Measurements from ENCODE around the gene KCNK3. TPM values are rescaled to one million over a fixed set of nuclear protein-coding genes. Genes with fewer than 3 reads are reported as not detected.

KCNK3 gene
- total RNA-seq, 1 donor from 2014 or later = 2.7 TPM

GRCh38 chr2:26716769-26717168 lies 24.2 kb downstream of the KCNK3 start:
- no peak for TF ChIP-seq CTCF (conservative IDR thresholded peaks at IDR 0.05)
- Mint-ChIP-seq H3K36me3 (no peaks in the 10 kb centered on the region), H3K4me1 (ENCODE audit: unreplicated experiment) (peaks cover 11% of the 10 kb centered on the region), H3K27ac (no peak overlapping the region), H3K27me3 (no peaks in the 10 kb centered on the region), H3K9me3 (no peaks in the 10 kb centered on the region), H3K4me3 (no peak overlapping the region)
- DNase-seq (ENCODE audit: extremely low spot score, unreplicated experiment) = no peak

- Mint-ChIP-seq H3K27ac (no peak overlapping the region), H3K36me3 (no peaks in the 10 kb centered on the region), H3K4me3 (no peak overlapping the region), H3K27me3 (no peaks in the 10 kb centered on the region), H3K9me3 (no peaks in the 10 kb centered on the region), H3K4me1 (ENCODE audit: unreplicated experiment) (peaks cover 5% of the 10 kb centered on the region)
- TF ChIP-seq CTCF (conservative IDR thresholded peaks at IDR 0.05) = no peak
- no peak for DNase-seq (ENCODE audit: extremely low spot score, unreplicated experiment)
Measured at GRCh38 chr2:26717362-26717761, 24.8 kb downstream of the KCNK3 start.

- Mint-ChIP-seq H3K27me3 (no peaks in the 10 kb centered on the region), H3K27ac (peak overlapping the region; percentile 37), H3K4me3 (no peak overlapping the region), H3K36me3 (no peaks in the 10 kb centered on the region), H3K9me3 (no peaks in the 10 kb centered on the region), H3K4me1 (ENCODE audit: unreplicated experiment) (peaks cover under 1% of the 10 kb centered on the region)
- TF ChIP-seq CTCF (conservative IDR thresholded peaks at IDR 0.05) = no peak
- DNase-seq (ENCODE audit: extremely low spot score, unreplicated experiment) = no peak
Measured at GRCh38 chr2:26718949-26719686, 26.6 kb downstream of the KCNK3 start.

DNA sequence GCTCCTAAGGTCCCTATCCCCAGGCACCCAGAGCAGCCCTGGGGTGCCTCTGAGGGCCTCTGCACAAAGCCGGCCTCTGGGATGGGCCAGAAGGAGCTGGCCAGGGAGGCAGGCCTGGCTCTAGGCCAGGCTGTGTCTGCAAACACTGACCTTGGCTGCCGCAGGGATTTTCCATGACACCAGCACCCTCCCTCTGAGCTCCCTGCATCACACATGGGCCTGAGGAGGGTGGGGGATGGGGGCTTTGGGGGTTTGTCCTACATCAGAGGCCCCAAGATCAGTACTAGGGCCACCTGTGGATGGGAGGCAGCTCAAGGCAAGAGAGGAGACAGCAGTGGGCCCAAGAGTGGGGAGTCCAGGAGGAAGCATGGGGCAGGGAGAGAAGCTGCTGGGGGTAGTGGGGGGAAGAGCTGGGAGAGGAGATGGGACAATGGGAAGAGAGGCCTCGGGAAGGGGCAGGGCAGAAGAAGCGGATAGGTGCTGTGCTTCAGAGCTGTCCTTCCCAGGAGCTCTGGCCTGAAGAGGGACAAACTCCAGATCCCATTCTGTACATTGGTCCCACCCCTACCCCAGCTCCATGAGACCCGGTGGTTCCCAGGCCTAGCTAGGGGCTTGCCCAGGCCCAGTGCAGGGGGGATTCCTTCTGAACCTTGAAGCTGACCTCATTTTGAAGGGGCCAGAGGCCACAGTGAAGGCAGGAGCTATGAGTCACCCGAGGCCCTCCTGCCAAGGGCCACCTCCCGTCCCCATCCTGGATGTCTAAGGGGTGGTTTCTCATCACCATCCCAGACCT lies 28.0 kb downstream of the KCNK3 start:
- TF ChIP-seq CTCF (conservative IDR thresholded peaks at IDR 0.05) = no peak
- Mint-ChIP-seq H3K4me1 (ENCODE audit: unreplicated experiment) (peaks cover 9% of the 10 kb centered on the region), H3K9me3 (no peaks in the 10 kb centered on the region), H3K36me3 (no peaks in the 10 kb centered on the region), H3K27ac (no peak overlapping the region), H3K27me3 (no peaks in the 10 kb centered on the region), H3K4me3 (no peak overlapping the region)
- no peak for DNase-seq (ENCODE audit: extremely low spot score, unreplicated experiment)

GRCh38 chr2:26721115-26722032 lies 28.9 kb downstream of the KCNK3 start:
- Mint-ChIP-seq H3K9me3 (no peaks in the 10 kb centered on the region), H3K4me1 (ENCODE audit: unreplicated experiment) (peaks cover 9% of the 10 kb centered on the region), H3K36me3 (no peaks in the 10 kb centered on the region), H3K4me3 (no peak overlapping the region), H3K27ac (peak overlapping the region; percentile 36), H3K27me3 (no peaks in the 10 kb centered on the region)
- TF ChIP-seq CTCF (conservative IDR thresholded peaks at IDR 0.05) = no peak
- no peak for DNase-seq (ENCODE audit: extremely low spot score, unreplicated experiment)

Measured in type B pancreatic cell (in vitro differentiated cells).